ENCODE results near the gene PSMD1. TPM values are rescaled to one million over a fixed set of nuclear protein-coding genes. Genes with fewer than 3 reads are reported as not detected.
"Not testable (repeated sequence)": the region's sequence is repeated elsewhere in the genome, so short reads cannot be mapped to it uniquely, and the experiment has no call there.

Gene PSMD1
- total RNA-seq, 4 donors from 2014 or later, result 45.5 to 60.2 (median 56.8) TPM

- H3K27ac ChIP-seq, result no peak overlapping the region
- no peaks in the 10 kb centered on the region for H3K9me3 ChIP-seq
- no peak for TF ChIP-seq POLR2A (IDR thresholded peaks at IDR 0.05)
- TF ChIP-seq EP300 (IDR thresholded peaks at IDR 0.05), result no peak
- TF ChIP-seq CTCF (IDR thresholded peaks at IDR 0.05), result no peak
- H3K4me1 ChIP-seq, result peaks cover 36% of the 10 kb centered on the region
- no peak overlapping the region for H3K4me3 ChIP-seq
- 87% methylated on average over 5 of the region's 5 CpGs for WGBS
- H3K36me3 ChIP-seq, result no peaks in the 10 kb centered on the region
- peak in 1 of 2 donors; percentile 15 for DNase-seq (ENCODE audit: low spot score in 2 of 2)
- H3K27me3 ChIP-seq, result no peaks in the 10 kb centered on the region
These were observed 139.9 kb downstream of the PSMD1 start for GRCh38 chr2:231196592-231196991.

- not testable (repeated sequence) for H3K36me3 ChIP-seq, H3K27me3 ChIP-seq, H3K27ac ChIP-seq, H3K4me3 ChIP-seq, H3K9me3 ChIP-seq
- H3K4me1 ChIP-seq, result peaks cover 30% of the 10 kb centered on the region
- WGBS, result 95% methylated on average over 7 of the region's 7 CpGs
- peak in 1 of 2 donors; percentile 15 for DNase-seq (ENCODE audit: low spot score in 2 of 2)
These were observed 140.5 kb downstream of the PSMD1 start for GRCh38 chr2:231197196-231197595.

GRCh38 chr2:231197706-231198290, 141.1 kb downstream of the PSMD1 start:
- H3K4me1 ChIP-seq, result peaks cover 29% of the 10 kb centered on the region
- DNase-seq (ENCODE audit: low spot score in 2 of 2), result peak in 1 of 2 donors; percentile 48
- no peaks in the 10 kb centered on the region for H3K9me3 ChIP-seq
- H3K27ac ChIP-seq, result peak overlapping the region; percentile 8
- TF ChIP-seq POLR2AphosphoS5 (IDR thresholded peaks at IDR 0.05) (no peak), CTCF (IDR thresholded peaks at IDR 0.05) (no peak), POLR2A (IDR thresholded peaks at IDR 0.05) (no peak), EP300 (IDR thresholded peaks at IDR 0.05) (no peak)
- peak overlapping the region; percentile 92 for H3K4me3 ChIP-seq
- no peaks in the 10 kb centered on the region for H3K27me3 ChIP-seq
- no peaks in the 10 kb centered on the region for H3K36me3 ChIP-seq
- WGBS, result 24% methylated on average over 11 of the region's 11 CpGs

GRCh38 chr2:231198291-231199173, 141.9 kb downstream of the PSMD1 start, which contains the start of gene ARMC9:
Gene ARMC9 (plus strand): TSS chr2:231198631. CDS start chr2:231206239, 7,608 bp downstream.
- no peaks in the 10 kb centered on the region for H3K36me3 ChIP-seq
- H3K4me1 ChIP-seq, result peaks cover 29% of the 10 kb centered on the region
- peak within 1 kb of the TSS; percentile 92 for H3K4me3 ChIP-seq
- TF ChIP-seq POLR2A (IDR thresholded peaks at IDR 0.05) (no peak), CTCF (IDR thresholded peaks at IDR 0.05) (no peak), EP300 (IDR thresholded peaks at IDR 0.05) (no peak), POLR2AphosphoS5 (IDR thresholded peaks at IDR 0.05) (no peak)
- peak within 1 kb of the TSS; percentile 8 for H3K27ac ChIP-seq
- WGBS, result 0% methylated on average over 21 of the region's 83 CpGs
- no peaks in the 10 kb centered on the region for H3K27me3 ChIP-seq
- no peaks in the 10 kb centered on the region for H3K9me3 ChIP-seq
- peak in 1 of 2 donors; percentile 73 for DNase-seq (ENCODE audit: low spot score in 2 of 2)

GRCh38 chr2:231199219-231199618, 142.6 kb downstream of the PSMD1 start:
- H3K4me1 ChIP-seq, result peaks cover 29% of the 10 kb centered on the region
- WGBS, result 30% methylated on average over 5 of the region's 5 CpGs
- H3K9me3 ChIP-seq, result no peaks in the 10 kb centered on the region
- peak overlapping the region; percentile 92 for H3K4me3 ChIP-seq
- TF ChIP-seq CTCF (IDR thresholded peaks at IDR 0.05) (no peak), POLR2A (IDR thresholded peaks at IDR 0.05) (no peak), EP300 (IDR thresholded peaks at IDR 0.05) (no peak), POLR2AphosphoS5 (IDR thresholded peaks at IDR 0.05) (no peak)
- H3K27ac ChIP-seq, result no peak overlapping the region
- no peaks in the 10 kb centered on the region for H3K27me3 ChIP-seq
- peak in 1 of 2 donors; percentile 41 for DNase-seq (ENCODE audit: low spot score in 2 of 2)
- H3K36me3 ChIP-seq, result no peaks in the 10 kb centered on the region

All from suprapubic skin (tissue), 4 donors.